Measurements from ENCODE around the gene SLC43A1. TPM values are rescaled to one million over a fixed set of nuclear protein-coding genes. Genes with fewer than 3 reads are reported as not detected.

Gene SLC43A1
- total RNA-seq, 1 donor from 2014 or later: 48.5 TPM

DNA sequence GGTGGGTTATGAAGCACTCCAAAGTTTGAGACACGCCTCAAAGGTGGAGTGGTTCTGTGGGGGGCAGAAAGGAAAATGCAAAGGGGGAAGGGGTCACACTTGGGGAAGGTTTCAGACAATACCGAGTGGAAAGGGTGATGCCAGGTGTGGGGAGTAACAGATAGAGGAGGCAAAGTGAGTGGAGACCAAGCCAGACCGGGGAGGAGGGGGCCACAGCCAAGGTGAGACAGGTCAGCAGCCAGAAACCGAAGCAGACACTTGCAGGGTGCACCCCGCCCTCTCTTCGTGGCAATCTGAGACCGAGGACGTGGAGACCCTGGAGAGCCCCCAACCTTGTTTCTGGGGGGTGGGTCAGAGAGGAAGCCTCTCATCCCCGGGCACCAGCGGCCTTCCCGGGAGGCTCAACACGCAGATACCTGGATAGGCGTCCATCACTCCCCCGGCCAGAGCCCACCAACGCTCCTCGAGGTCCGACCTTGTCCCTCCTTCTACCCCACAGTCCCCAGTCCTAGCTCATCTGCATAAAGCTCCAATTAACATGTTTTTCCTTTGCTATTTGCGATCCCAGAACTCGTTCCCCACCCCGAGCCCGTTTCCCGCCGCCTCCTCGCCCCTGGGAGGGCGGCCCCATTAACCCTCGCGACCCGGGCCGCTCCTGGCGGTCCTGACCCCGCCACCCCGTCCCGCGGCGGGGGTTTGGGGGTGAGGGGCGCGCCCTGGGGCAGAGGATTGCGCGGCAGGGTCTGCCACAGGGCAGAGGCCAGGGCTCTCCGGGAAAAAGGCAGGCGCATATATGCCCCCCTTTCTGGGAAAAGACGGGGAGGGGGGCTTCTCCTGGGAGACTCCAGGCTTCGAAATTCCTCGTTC is 33.4 kb downstream of the SLC43A1 start:
- Mint-ChIP-seq H3K4me3 (ENCODE audit: low read depth) (peak overlapping the region; percentile 71), H3K27ac (peak overlapping the region; percentile 41), H3K9me3 (ENCODE audit: low read depth) (no peaks in the 10 kb centered on the region), H3K4me1 (ENCODE audit: low read depth) (peaks cover 7% of the 10 kb centered on the region), H3K36me3 (ENCODE audit: insufficient read depth) (peaks cover 6% of the 10 kb centered on the region), H3K27me3 (peaks cover 46% of the 10 kb centered on the region)
- TF ChIP-seq, protein P1, sequence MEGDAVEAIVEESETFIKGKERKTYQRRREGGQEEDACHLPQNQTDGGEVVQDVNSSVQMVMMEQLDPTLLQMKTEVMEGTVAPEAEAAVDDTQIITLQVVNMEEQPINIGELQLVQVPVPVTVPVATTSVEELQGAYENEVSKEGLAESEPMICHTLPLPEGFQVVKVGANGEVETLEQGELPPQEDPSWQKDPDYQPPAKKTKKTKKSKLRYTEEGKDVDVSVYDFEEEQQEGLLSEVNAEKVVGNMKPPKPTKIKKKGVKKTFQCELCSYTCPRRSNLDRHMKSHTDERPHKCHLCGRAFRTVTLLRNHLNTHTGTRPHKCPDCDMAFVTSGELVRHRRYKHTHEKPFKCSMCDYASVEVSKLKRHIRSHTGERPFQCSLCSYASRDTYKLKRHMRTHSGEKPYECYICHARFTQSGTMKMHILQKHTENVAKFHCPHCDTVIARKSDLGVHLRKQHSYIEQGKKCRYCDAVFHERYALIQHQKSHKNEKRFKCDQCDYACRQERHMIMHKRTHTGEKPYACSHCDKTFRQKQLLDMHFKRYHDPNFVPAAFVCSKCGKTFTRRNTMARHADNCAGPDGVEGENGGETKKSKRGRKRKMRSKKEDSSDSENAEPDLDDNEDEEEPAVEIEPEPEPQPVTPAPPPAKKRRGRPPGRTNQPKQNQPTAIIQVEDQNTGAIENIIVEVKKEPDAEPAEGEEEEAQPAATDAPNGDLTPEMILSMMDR (IDR thresholded peaks at IDR 0.05; ENCODE audit: unreplicated experiment): no peak
- no peak for DNase-seq (ENCODE audit: low spot score, unreplicated experiment)

DNA sequence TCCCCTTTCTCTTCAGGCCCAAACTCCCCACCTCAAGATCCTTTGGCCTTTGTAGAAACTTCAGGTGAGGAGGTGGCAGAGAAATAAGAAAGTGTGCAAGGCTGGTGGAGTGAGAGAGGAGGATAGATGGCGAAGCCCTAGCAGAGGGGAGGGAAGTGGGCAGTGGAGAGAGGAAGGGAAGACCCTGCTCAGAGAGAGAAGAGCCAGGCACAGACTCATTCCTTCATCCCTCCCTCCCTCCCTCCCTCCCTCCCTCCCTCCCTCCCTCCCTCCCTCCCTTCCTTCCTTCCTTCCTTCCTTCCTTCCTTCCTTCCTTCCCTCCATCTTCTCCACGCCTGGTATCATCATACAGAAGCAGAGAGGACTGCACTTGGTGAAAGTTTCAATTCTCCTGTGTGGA is 34.2 kb downstream of the SLC43A1 start:
- H3K4me1 Mint-ChIP-seq (ENCODE audit: low read depth): peaks cover 7% of the 10 kb centered on the region
- peaks cover 51% of the 10 kb centered on the region for H3K27me3 Mint-ChIP-seq
- H3K36me3 Mint-ChIP-seq (ENCODE audit: insufficient read depth): peaks cover 6% of the 10 kb centered on the region
- TF ChIP-seq, protein P1 (IDR thresholded peaks at IDR 0.05; ENCODE audit: unreplicated experiment): no peak
- DNase-seq (ENCODE audit: low spot score, unreplicated experiment): no peak
- peak overlapping the region; percentile 49 for H3K4me3 Mint-ChIP-seq (ENCODE audit: low read depth)
- H3K9me3 Mint-ChIP-seq (ENCODE audit: low read depth): no peaks in the 10 kb centered on the region
- peak overlapping the region; percentile 87 for H3K27ac Mint-ChIP-seq

DNA sequence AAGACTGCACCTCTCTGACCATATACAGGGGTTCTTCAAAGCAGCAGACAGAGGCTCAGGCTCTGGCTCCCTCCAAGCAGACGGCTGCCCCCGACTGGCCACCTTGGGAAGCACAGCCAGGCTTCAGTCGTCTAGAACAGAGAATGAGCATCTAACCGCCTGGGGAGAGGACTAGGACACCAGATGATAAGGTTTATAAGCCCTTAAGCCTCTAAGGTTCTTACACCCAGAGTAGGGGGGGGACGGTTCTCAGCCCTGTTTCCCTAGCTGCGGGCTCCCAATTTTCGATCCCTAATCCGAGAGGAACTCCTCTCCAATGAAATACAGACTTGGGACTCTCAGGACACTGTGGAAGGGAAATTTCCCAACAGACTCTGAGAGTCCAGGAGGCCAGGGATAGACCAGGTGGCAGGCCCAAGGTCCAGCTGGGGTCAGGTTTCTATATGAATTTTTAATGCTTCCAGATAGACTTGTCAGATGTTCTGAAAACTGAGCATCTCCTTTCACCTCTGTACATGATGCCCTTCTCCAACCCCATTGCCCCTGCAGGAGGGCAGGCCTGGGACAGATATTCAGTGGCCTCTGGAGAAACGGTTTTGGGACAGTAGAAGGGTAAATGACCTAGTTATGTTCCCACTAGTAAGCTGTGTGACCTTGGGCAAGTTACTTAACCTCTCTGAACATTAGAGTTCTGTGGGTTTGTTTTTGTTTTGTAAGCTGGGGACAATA is 34.9 kb downstream of the SLC43A1 start:
- peaks cover 4% of the 10 kb centered on the region for H3K36me3 Mint-ChIP-seq (ENCODE audit: insufficient read depth)
- H3K9me3 Mint-ChIP-seq (ENCODE audit: low read depth): no peaks in the 10 kb centered on the region
- peaks cover 57% of the 10 kb centered on the region for H3K27me3 Mint-ChIP-seq
- peak; percentile 60 for DNase-seq (ENCODE audit: low spot score, unreplicated experiment)
- no peak overlapping the region for H3K4me3 Mint-ChIP-seq (ENCODE audit: low read depth)
- H3K4me1 Mint-ChIP-seq (ENCODE audit: low read depth): peaks cover 7% of the 10 kb centered on the region
- TF ChIP-seq, protein P1 (IDR thresholded peaks at IDR 0.05; ENCODE audit: unreplicated experiment): peak; percentile 70
- H3K27ac Mint-ChIP-seq: peak overlapping the region; percentile 14

DNA sequence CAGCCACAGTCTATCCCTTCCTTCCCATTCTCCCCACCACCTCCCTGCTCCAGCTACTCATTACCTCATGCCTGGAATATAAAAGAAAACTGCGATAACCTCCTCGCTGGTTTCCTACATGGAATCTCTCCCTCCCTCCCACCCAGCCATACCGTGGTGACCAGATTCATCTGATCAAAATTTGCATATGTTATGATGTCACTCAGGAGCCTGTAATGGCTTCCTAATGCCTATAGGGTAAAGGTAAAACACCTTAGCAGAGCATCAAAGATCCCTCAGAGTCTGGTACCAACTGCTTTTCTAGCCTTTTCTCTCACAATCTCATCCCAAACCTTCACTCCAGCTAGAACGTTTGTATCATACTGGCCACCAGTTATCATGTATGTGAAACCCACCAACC is 35.6 kb downstream of the SLC43A1 start:
- H3K27me3 Mint-ChIP-seq: peaks cover 64% of the 10 kb centered on the region
- H3K9me3 Mint-ChIP-seq (ENCODE audit: low read depth): no peaks in the 10 kb centered on the region
- H3K36me3 Mint-ChIP-seq (ENCODE audit: insufficient read depth): peaks cover 1% of the 10 kb centered on the region
- TF ChIP-seq, protein P1 (IDR thresholded peaks at IDR 0.05; ENCODE audit: unreplicated experiment): no peak
- peaks cover 7% of the 10 kb centered on the region for H3K4me1 Mint-ChIP-seq (ENCODE audit: low read depth)
- DNase-seq (ENCODE audit: low spot score, unreplicated experiment): no peak
- no peak overlapping the region for H3K4me3 Mint-ChIP-seq (ENCODE audit: low read depth)
- peak overlapping the region; percentile 14 for H3K27ac Mint-ChIP-seq

DNA sequence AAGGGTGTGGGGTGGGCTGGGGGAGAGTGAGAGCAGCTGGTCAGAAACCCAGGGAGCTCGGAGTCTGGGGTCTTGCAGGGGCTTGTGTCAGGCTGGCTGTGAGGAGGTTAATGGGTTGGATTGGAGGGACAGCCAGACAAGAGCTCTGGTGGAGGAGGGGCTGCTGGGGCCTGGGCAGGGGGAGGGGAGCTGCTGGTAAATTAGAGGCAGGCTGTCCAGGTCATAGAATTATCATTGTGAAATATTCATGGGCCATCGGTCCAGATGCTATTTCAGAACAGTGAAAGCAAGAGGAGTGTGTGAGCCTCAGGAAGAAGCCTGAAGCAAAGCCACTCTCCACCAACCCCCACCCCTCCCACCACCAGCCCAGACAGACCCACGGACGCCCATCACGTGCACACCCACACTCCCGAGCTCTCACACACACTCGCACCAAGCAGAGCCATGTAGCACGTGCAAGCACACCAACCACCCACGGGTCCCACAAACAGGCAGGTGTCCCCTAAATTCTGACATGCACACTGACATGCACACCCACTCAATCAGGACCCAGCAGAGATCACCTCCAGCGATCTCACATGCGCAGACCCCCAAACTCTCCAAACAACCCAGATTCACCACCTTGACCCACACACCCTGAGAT is 36.4 kb downstream of the SLC43A1 start:
- TF ChIP-seq, protein P1 (IDR thresholded peaks at IDR 0.05; ENCODE audit: unreplicated experiment): no peak
- no peaks in the 10 kb centered on the region for H3K9me3 Mint-ChIP-seq (ENCODE audit: low read depth)
- H3K27me3 Mint-ChIP-seq: peaks cover 70% of the 10 kb centered on the region
- H3K4me3 Mint-ChIP-seq (ENCODE audit: low read depth): no peak overlapping the region
- H3K27ac Mint-ChIP-seq: peak overlapping the region; percentile 16
- H3K36me3 Mint-ChIP-seq (ENCODE audit: insufficient read depth): no peaks in the 10 kb centered on the region
- peaks cover 7% of the 10 kb centered on the region for H3K4me1 Mint-ChIP-seq (ENCODE audit: low read depth)
- DNase-seq (ENCODE audit: low spot score, unreplicated experiment): no peak

Measured in progenitor cell of endocrine pancreas (in vitro differentiated cells).